ENCODE data around the gene ZSWIM1. TPM values are rescaled to one million over a fixed set of nuclear protein-coding genes. Genes with fewer than 3 reads are reported as not detected.
A peak's percentile ranks its signal among the peaks of the same experiment; 100 is the strongest.

ZSWIM1 gene
- total RNA-seq, 3 donors from 2014 or later: 10.8 to 11.9 (median 10.9) TPM

- Mint-ChIP-seq H3K4me1 (ENCODE audit: low read depth) (peaks cover 28% of the 10 kb centered on the region), H3K4me3 (peak overlapping the region; percentile 93), H3K36me3 (ENCODE audit: insufficient read depth) (peaks cover 15% of the 10 kb centered on the region), H3K27me3 (ENCODE audit: low read depth) (no peaks in the 10 kb centered on the region), H3K9me3 (no peaks in the 10 kb centered on the region)
- peak; percentile 7 to 11 for ATAC-seq
- DNase-seq: no peak
Measured at GRCh38 chr20:45934046-45934585, 53.1 kb downstream of the ZSWIM1 start.

Other genes starting within 250 kb of the ZSWIM1 start
- gene WFDC9, start 249.9 kb upstream of the ZSWIM1 start, total RNA-seq: not detected
- not detected for gene WFDC11, start 211.0 kb upstream of the ZSWIM1 start, total RNA-seq
- not detected for gene WFDC13, start 179.2 kb upstream of the ZSWIM1 start, total RNA-seq
- gene WFDC10B, start 176.2 kb upstream of the ZSWIM1 start, total RNA-seq: not detected
- not detected for gene SPINT4, start 158.9 kb upstream of the ZSWIM1 start, total RNA-seq
- not detected for gene WFDC3, start 89.3 kb upstream of the ZSWIM1 start, total RNA-seq
- gene DNTTIP1, start 89.3 kb upstream of the ZSWIM1 start, total RNA-seq: 10 to 100 TPM; 33.9 to 39.6 (median 38.5) TPM
- 10 to 100 TPM; 10.5 to 19.4 (median 18.4) TPM for gene UBE2C, start 68.6 kb upstream of the ZSWIM1 start, total RNA-seq
- not detected for gene TNNC2, start 53.9 kb upstream of the ZSWIM1 start, total RNA-seq
- gene SNX21, start 47.4 kb upstream of the ZSWIM1 start, total RNA-seq: under 1 TPM; 0.83 to 0.98 (median 0.87) TPM
- gene ACOT8, start 23.8 kb upstream of the ZSWIM1 start, total RNA-seq: 10 to 100 TPM; 18.0 to 21.0 (median 18.2) TPM
- 1 to 10 TPM; 3.0 to 3.9 (median 3.3) TPM for gene ZSWIM3, start 23.6 kb upstream of the ZSWIM1 start, total RNA-seq
- gene SPATA25, start 6.4 kb downstream of the ZSWIM1 start, total RNA-seq: under 1 TPM; 0.63 to 0.73 (median 0.73) TPM
- gene NEURL2, start 10.0 kb downstream of the ZSWIM1 start, total RNA-seq: 1 to 10 TPM; 1.3 TPM
- 10 to 100 TPM; 56.5 to 63.1 (median 57.3) TPM for gene CTSA, start 10.1 kb downstream of the ZSWIM1 start, total RNA-seq
- gene PLTP, start 30.9 kb downstream of the ZSWIM1 start, total RNA-seq: 1 to 10 TPM; 3.1 to 4.2 (median 3.3) TPM
- gene PCIF1, start 53.5 kb downstream of the ZSWIM1 start, total RNA-seq: 10 to 100 TPM; 24.4 to 28.9 (median 28.4) TPM
- 10 to 100 TPM; 39.7 to 46.4 (median 41.6) TPM for gene ZNF335, start 91.0 kb downstream of the ZSWIM1 start, total RNA-seq
- under 1 TPM in 2 of 3 donors, not detected in 1; 0.08 to 0.10 TPM for gene MMP9, start 127.7 kb downstream of the ZSWIM1 start, total RNA-seq
- not detected for gene SLC12A5, start 148.0 kb downstream of the ZSWIM1 start, total RNA-seq
- 10 to 100 TPM; 38.2 to 45.0 (median 43.3) TPM for gene NCOA5, start 208.7 kb downstream of the ZSWIM1 start, total RNA-seq
- gene CD40, start 237.1 kb downstream of the ZSWIM1 start, total RNA-seq: 10 to 100 TPM in 2 of 3 donors, 1 to 10 TPM in 1; 7.6 to 29.2 (median 10.6) TPM